GM12891 (cell line): ENCODE data around the gene FOXB1.

Source experiments
- DNase-seq: peaks from one replicate; pipeline ENCODE4 v3.0.0; 2011; ENCODE audit warnings: low spot score; ENCODE audit not compliant: insufficient read length
- FAIRE-seq: peaks from 2 replicates; lab custom pipeline; 2011; peaks lifted over from hg19 to GRCh38; lab: Jason Lieb, UNC
- PAX5 ChIP-seq: IDR thresholded peaks from 2 replicates; pipeline ENCODE4 v1.6.1; 2011; ENCODE audit warnings: low read length, moderate library complexity, mild to moderate bottlenecking; ENCODE audit not compliant: insufficient read depth, severe bottlenecking
- POLR2A ChIP-seq: IDR thresholded peaks from 2 replicates; pipeline ENCODE4 v1.6.1; 2011; ENCODE audit warnings: low read depth, low read length, control low read depth
- POLR2AphosphoS5 ChIP-seq: IDR thresholded peaks from 2 replicates; pipeline ENCODE4 v1.6.1; 2011; ENCODE audit warnings: low read depth, low read length, control low read depth
- POU2F2 ChIP-seq: IDR thresholded peaks from 2 replicates; pipeline ENCODE4 v1.6.1; 2011; ENCODE audit warnings: low read depth, mild to moderate bottlenecking, control low read depth, low read length, moderate library complexity
- SPI1 ChIP-seq: IDR thresholded peaks from 2 replicates; pipeline ENCODE4 v1.6.1; 2011; ENCODE audit warnings: low read depth, low read length, control low read depth
- TAF1 ChIP-seq: IDR thresholded peaks from 2 replicates; pipeline ENCODE4 v1.6.1; 2011; ENCODE audit warnings: low read depth, low read length, control low read depth

Gene FOXB1

GRCh38 chr15:60020736-60021135 is 16.6 kb downstream of the FOXB1 start:
- DNase-seq (no peak), FAIRE-seq (no peak)
- no peak for TF ChIP-seq POU2F2
- TF ChIP-seq SPI1, result no peak
- no peak for TF ChIP-seq PAX5
- no peak for TF ChIP-seq TAF1
- no peak for TF ChIP-seq POLR2AphosphoS5
- no peak for TF ChIP-seq POLR2A

DNA sequence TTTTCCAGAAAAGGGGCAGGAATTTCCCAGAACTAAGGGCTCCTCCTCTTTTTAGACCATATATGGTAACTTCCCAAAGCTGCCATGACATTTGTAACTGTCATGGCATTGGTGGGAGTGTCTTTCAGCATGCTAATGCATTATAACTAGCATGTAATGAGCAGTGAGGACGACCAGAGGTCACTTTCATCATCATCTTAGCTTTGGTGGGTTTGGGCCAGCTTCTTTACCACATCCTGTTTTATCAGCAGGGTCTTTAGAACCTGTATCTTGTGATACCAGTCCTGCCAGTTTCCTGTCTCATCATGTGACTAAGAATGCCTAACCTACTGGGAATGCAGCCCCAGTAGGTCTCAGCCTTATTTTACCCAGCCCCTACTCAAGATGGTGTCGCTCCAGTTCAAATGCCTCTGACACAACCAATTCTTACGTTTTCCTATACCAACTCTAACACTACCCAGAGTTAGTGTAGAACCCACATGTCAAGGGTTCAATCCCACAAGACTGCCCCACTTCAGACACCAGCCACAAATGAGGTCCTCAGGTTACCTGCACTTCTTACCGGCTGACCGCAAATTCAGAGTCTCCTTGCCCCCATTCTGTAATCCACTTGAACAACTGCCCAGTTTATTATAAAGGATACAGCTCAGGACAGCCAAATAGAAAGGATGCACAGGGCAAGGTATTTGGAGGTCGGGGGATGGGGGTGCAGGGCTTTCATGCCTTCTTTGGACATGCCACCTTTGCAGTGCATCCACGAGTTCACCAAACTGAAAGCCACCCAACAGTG is 17.7 kb downstream of the FOXB1 start:
- no peak for FAIRE-seq
- DNase-seq, result no peak
- TF ChIP-seq SPI1, result no peak
- TF ChIP-seq TAF1, result no peak
- no peak for TF ChIP-seq POLR2AphosphoS5
- TF ChIP-seq POU2F2, result no peak
- no peak for TF ChIP-seq POLR2A
- TF ChIP-seq PAX5, result no peak

GRCh38 chr15:60022379-60022741 is 18.2 kb downstream of the FOXB1 start:
- TF ChIP-seq TAF1 (no peak), SPI1 (no peak), POU2F2 (no peak), POLR2A (no peak), PAX5 (no peak), POLR2AphosphoS5 (no peak)
- no peak for FAIRE-seq

DNA sequence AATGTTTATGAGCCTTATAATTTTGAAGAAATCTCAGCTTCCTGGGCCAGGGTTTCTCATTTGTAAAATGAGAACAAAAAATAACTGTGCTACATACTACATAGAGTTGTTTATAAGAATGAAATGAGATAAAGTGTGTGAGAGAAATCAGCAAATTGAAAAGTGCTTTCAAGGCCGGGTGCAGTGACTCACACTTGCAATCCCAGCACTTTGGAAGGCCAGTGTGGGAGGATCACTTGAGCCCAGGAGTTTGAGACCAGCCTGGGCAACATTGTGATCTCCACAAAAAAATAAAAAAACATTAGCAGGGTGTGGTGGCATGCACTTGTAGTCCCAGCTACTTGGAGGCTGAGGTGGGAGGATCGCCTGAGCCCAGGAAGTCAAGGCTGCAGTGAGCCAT is 22.4 kb downstream of the FOXB1 start:
- DNase-seq (no peak), FAIRE-seq (no peak)
- TF ChIP-seq PAX5 (no peak), POLR2A (no peak), TAF1 (no peak), POLR2AphosphoS5 (no peak), POU2F2 (no peak), SPI1 (no peak)

More at GRCh38 chr15:60022379-60022741, 18.2 kb downstream of the FOXB1 start:
- no peak for DNase-seq

DNA sequence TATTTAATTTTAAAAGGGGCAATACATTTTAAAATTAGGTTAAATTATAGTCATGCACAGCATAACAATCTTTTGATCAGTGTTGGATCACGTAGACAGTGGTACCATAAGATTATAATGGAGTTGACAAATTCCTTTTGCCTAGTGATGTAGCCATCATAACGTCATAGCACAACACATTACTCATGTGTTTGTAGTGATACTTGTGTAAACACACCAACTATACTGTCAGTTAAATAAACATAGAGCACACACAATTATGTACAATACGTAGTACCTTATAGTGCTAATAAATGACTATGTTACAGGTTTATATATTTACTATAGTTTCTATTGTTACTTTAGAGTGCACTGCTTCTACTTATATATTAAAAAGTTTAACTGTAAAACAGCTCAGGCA is 31.2 kb downstream of the FOXB1 start:
- no peak for DNase-seq
- no peak for FAIRE-seq
- TF ChIP-seq POLR2A (no peak), TAF1 (no peak), POLR2AphosphoS5 (no peak), POU2F2 (no peak), SPI1 (no peak), PAX5 (no peak)

GRCh38 chr15:60039316-60039715 is 35.2 kb downstream of the FOXB1 start:
- TF ChIP-seq POLR2A (no peak), POLR2AphosphoS5 (no peak), POU2F2 (no peak), TAF1 (no peak), PAX5 (no peak), SPI1 (no peak)
- no peak for FAIRE-seq
- no peak for DNase-seq

DNA sequence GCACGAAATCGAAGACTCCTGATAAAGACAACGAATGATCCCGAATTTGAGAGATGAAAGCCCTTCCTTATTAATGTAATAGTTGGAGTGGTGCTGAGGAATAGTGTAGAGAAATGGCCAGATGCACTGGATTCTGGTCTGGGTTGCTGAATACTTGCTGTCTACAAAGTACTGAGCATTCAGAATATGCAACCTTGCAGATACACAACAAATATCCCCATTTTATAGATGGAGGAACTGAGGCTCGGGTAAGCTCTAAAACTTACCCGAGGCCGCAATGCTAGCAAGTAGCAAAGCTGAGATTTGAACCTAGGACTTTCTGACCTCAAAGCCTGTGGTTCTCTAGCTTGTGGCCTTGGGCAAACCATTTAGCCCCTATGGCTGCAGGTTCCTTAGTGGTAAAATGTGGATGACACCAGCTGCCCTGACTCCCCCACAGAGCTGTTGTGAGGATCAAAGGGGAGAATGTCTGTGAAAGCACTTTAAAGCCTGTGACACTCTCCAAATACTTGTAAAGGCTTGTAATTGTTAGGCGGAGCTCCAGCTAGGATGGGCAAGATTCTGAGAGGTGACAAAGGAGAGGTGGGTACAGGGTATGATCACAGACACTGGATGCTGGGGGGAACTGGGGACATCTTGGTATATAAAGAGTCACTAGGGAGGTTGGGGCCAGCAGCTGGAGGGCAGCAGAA is 39.8 kb downstream of the FOXB1 start:
- no peak for DNase-seq
- TF ChIP-seq PAX5 (no peak), SPI1 (no peak), POLR2A (no peak), TAF1 (no peak), POLR2AphosphoS5 (no peak), POU2F2 (no peak)
- no peak for FAIRE-seq

DNA sequence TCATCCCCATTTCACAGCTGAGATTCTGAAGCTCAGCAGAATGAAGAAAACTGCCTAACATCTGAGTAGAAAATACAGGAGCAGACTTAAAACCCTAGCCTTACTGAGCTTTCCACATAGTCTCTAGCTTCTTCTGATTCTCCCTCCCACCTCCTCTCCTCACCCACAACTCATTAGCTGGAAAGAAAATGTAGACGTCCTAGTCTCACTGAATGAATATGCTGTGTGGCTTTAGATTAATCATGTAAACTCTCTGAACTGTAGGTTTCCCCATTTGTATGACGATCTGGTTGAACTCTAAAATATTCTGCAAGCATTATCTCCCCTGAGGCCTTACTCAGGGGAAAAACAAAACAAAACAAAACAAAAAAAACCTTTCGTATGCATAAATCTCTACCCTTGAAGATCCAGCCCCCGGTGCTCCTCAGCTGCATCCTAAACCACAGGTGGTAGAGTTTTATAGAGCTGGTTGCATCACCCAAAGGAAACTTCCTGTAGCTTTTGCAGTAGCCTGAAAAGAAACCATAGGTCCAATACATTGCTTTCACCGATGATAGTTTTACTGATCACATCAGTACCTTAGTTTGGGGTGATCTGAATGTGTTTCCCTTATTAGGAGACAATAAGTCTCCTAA is 40.6 kb downstream of the FOXB1 start:
- no peak for FAIRE-seq
- no peak for TF ChIP-seq SPI1
- no peak for TF ChIP-seq POU2F2
- no peak for TF ChIP-seq POLR2AphosphoS5
- no peak for TF ChIP-seq PAX5
- no peak for TF ChIP-seq TAF1
- no peak for TF ChIP-seq POLR2A
- no peak for DNase-seq

GRCh38 chr15:60047701-60048100 is 43.6 kb downstream of the FOXB1 start:
- DNase-seq, result no peak
- FAIRE-seq, result no peak
- TF ChIP-seq POLR2AphosphoS5 (no peak), SPI1 (no peak), POU2F2 (no peak), POLR2A (no peak), PAX5 (no peak), TAF1 (no peak)
